OCI-LY3 (cell line): Measurements from ENCODE around the gene TMEM89.

Experiments used
- CTCF ChIP-seq: fragments of 200-600, 300-600 bp; sonication (generic); IDR thresholded peaks from 2 replicates; pipeline ENCODE4 v1.5.1; 2014; ENCODE audit warnings: antibody characterized with exemption, low read length, low read depth
- EZH2phosphoT487 ChIP-seq: fragments of 200-600 bp; shearing (Covaris generic); IDR thresholded peaks from 2 replicates; pipeline ENCODE4 v1.6.1; 2018; ENCODE audit warnings: antibody characterized with exemption, mixed run types, low read depth

GRCh38 chr3:48664929-48665328 is 43.4 kb upstream of the TMEM89 start:
- TF ChIP-seq CTCF (no peak), EZH2phosphoT487 (no peak)
